ENCODE data around the gene FANCC. TPM values are rescaled to one million over a fixed set of nuclear protein-coding genes. Genes with fewer than 3 reads are reported as not detected.

FANCC gene
- total and polyA plus RNA-seq, 2 donors (not counting 1 experiment from before 2014, with no cell fraction given), result 8.9 to 9.0 TPM

- Histone ChIP-seq H3K36me3 (ENCODE audit: control insufficient read depth, insufficient read depth, low read length) (no peaks in the 10 kb centered on the region), H3K4me2 (ENCODE audit: extremely low read depth, insufficient read depth, low read length) (peak overlapping the region; percentile 23), H3K27ac (ENCODE audit: insufficient read depth, low read length) (no peak overlapping the region), H3K4me3 (replicated peaks in 1 of 4; ENCODE audit: control extremely low read depth in 1 of 4, insufficient read depth in 1 of 4, low read depth in 3 of 4, low read length in 4 of 4) (peak overlapping the region in 2 of 4 experiments; percentile 15 to 17), H3K9me3 (ENCODE audit: control insufficient read depth, insufficient read depth, low read depth, low read length) (no peaks in the 10 kb centered on the region), H2AFZ (ENCODE audit: low read length) (no peak overlapping the region), H3K4me1 (ENCODE audit: control insufficient read depth, extremely low read depth, insufficient read depth, low read length) (no peaks in the 10 kb centered on the region), H3K27me3 (ENCODE audit: control insufficient read depth, insufficient read depth, low read length) (no peaks in the 10 kb centered on the region), H3K79me2 (ENCODE audit: control insufficient read depth, insufficient read depth, low read length) (no peaks in the 10 kb centered on the region), H4K20me1 (ENCODE audit: control insufficient read depth, extremely low read depth, insufficient read depth, low read length) (no peaks in the 10 kb centered on the region), H3K9ac (ENCODE audit: insufficient read depth, low read length) (no peak overlapping the region)
- TF ChIP-seq EZH2 (IDR thresholded peaks at IDR 0.05; ENCODE audit: low read length, missing control alignments) (no peak), CTCF (conservative IDR thresholded peaks at IDR 0.05 in 1 of 2, IDR thresholded peaks at IDR 0.05 in 1 of 2; ENCODE audit: low read depth in 1 of 2, low read length in 2 of 2) (no peak)
- peak in 1 of 2 donors; percentile 11 for DNase-seq (ENCODE audit: low read depth in 2 of 2)
These were observed 31.9 kb upstream of the FANCC start for GRCh38 chr9:95349091-95350038.

- no peak for DNase-seq (ENCODE audit: low read depth in 2 of 2)
- Histone ChIP-seq H3K36me3 (ENCODE audit: control insufficient read depth, insufficient read depth, low read length) (no peaks in the 10 kb centered on the region), H3K27me3 (ENCODE audit: control insufficient read depth, insufficient read depth, low read length) (no peaks in the 10 kb centered on the region), H3K4me1 (ENCODE audit: control insufficient read depth, extremely low read depth, insufficient read depth, low read length) (no peaks in the 10 kb centered on the region), H3K9ac (ENCODE audit: insufficient read depth, low read length) (no peak overlapping the region), H4K20me1 (ENCODE audit: control insufficient read depth, extremely low read depth, insufficient read depth, low read length) (no peaks in the 10 kb centered on the region), H3K27ac (ENCODE audit: insufficient read depth, low read length) (no peak overlapping the region), H3K4me2 (ENCODE audit: extremely low read depth, insufficient read depth, low read length) (no peak overlapping the region), H3K9me3 (ENCODE audit: control insufficient read depth, insufficient read depth, low read depth, low read length) (no peaks in the 10 kb centered on the region), H3K79me2 (ENCODE audit: control insufficient read depth, insufficient read depth, low read length) (no peaks in the 10 kb centered on the region), H3K4me3 (replicated peaks in 1 of 4; ENCODE audit: control extremely low read depth in 1 of 4, insufficient read depth in 1 of 4, low read depth in 3 of 4, low read length in 4 of 4) (no peak overlapping the region), H2AFZ (ENCODE audit: low read length) (no peak overlapping the region)
- TF ChIP-seq CTCF (conservative IDR thresholded peaks at IDR 0.05 in 1 of 2, IDR thresholded peaks at IDR 0.05 in 1 of 2; ENCODE audit: low read depth in 1 of 2, low read length in 2 of 2) (no peak), EZH2 (IDR thresholded peaks at IDR 0.05; ENCODE audit: low read length, missing control alignments) (no peak)
These were observed 28.5 kb upstream of the FANCC start for GRCh38 chr9:95346021-95346420.

- Histone ChIP-seq H3K27me3 (ENCODE audit: control insufficient read depth, insufficient read depth, low read length) (no peaks in the 10 kb centered on the region), H3K9me3 (ENCODE audit: control insufficient read depth, insufficient read depth, low read depth, low read length) (no peaks in the 10 kb centered on the region), H3K36me3 (ENCODE audit: control insufficient read depth, insufficient read depth, low read length) (no peaks in the 10 kb centered on the region), H3K79me2 (ENCODE audit: control insufficient read depth, insufficient read depth, low read length) (no peaks in the 10 kb centered on the region), H3K4me3 (replicated peaks in 1 of 4; ENCODE audit: control extremely low read depth in 1 of 4, insufficient read depth in 1 of 4, low read depth in 3 of 4, low read length in 4 of 4) (no peak overlapping the region), H3K4me1 (ENCODE audit: control insufficient read depth, extremely low read depth, insufficient read depth, low read length) (no peaks in the 10 kb centered on the region), H3K27ac (ENCODE audit: insufficient read depth, low read length) (no peak overlapping the region), H3K4me2 (ENCODE audit: extremely low read depth, insufficient read depth, low read length) (no peak overlapping the region), H3K9ac (ENCODE audit: insufficient read depth, low read length) (no peak overlapping the region), H2AFZ (ENCODE audit: low read length) (no peak overlapping the region), H4K20me1 (ENCODE audit: control insufficient read depth, extremely low read depth, insufficient read depth, low read length) (no peaks in the 10 kb centered on the region)
- TF ChIP-seq EZH2 (IDR thresholded peaks at IDR 0.05; ENCODE audit: low read length, missing control alignments) (no peak), CTCF (conservative IDR thresholded peaks at IDR 0.05 in 1 of 2, IDR thresholded peaks at IDR 0.05 in 1 of 2; ENCODE audit: low read depth in 1 of 2, low read length in 2 of 2) (no peak)
- peak in 1 of 2 donors; percentile 22 for DNase-seq (ENCODE audit: low read depth in 2 of 2)
These were observed 27.3 kb upstream of the FANCC start for GRCh38 chr9:95344735-95345325.
